Cardiac muscle cell (in vitro differentiated cells and primary cell): ENCODE results near the gene NTRK3. TPM values are rescaled to one million over a fixed set of nuclear protein-coding genes. Genes with fewer than 3 reads are reported as not detected.

Experiments
- DNase-seq, 2 donors: peaks; one replicate each; pipeline versions ENCODE4 v3.0.0 to v3.0.0-alpha.2; 2010 to 2017; ENCODE audit warnings: low read depth in 1 of 2, low spot score in 1 of 2
- H3K27ac ChIP-seq: fragments of 200-600 bp; sonication (generic); 2 replicates; pipeline ENCODE4 v1.5.1; 2016
- H3K27me3 ChIP-seq: fragments of 200-600 bp; sonication (generic); 2 replicates; pipeline ENCODE4 v1.6.0; 2016; ENCODE audit warnings: control low read depth
- H3K36me3 ChIP-seq: fragments of 200-600 bp; sonication (generic); 2 replicates; pipeline ENCODE4 v1.5.1; 2016; ENCODE audit warnings: control low read depth
- H3K4me1 ChIP-seq: fragments of 200-600 bp; sonication (generic); 2 replicates; pipeline ENCODE4 v1.8.1; 2017; ENCODE audit warnings: low read depth, mild to moderate bottlenecking, mixed run types
- H3K4me3 ChIP-seq: fragments of 200-600 bp; sonication (generic); 2 replicates; pipeline ENCODE4 v1.5.1; 2016; ENCODE audit warnings: mild to moderate bottlenecking
- H3K9me3 ChIP-seq: fragments of 200-600 bp; sonication (generic); 2 replicates; pipeline ENCODE4 v1.5.1; 2017; ENCODE audit warnings: low read depth, mild to moderate bottlenecking, control low read depth
- CTCF ChIP-seq: IDR thresholded peaks from 2 replicates; pipeline ENCODE4 v1.5.1; 2012; ENCODE audit warnings: low read depth, mild to moderate bottlenecking, low read length
- polyA plus RNA-seq: library from polyadenylated mRNA; unstranded; fragments of >200 nt; fragmentation: Nextera tagmentation; extraction: Ambion mirVana; gene quantifications from 2 replicates; pipeline ENCODE4 v1.2.1, GENCODE V29; 2016
- total RNA-seq: library from RNA; depleted of rRNA; stranded (reverse); fragments of >200 nt; gene quantifications from 2 replicates; pipeline ENCODE4 v1.2.3, GENCODE V29; 2016

The NTRK3 gene
- total and polyA plus RNA-seq, 2 experiments from 2014 or later, result 3.3 to 6.2 TPM

GRCh38 chr15:88234711-88235110 is 21.8 kb downstream of the NTRK3 start:
- Histone ChIP-seq H3K4me3 (no peak overlapping the region), H3K4me1 (no peaks in the 10 kb centered on the region), H3K9me3 (no peaks in the 10 kb centered on the region), H3K27ac (no peak overlapping the region), H3K27me3 (no peaks in the 10 kb centered on the region), H3K36me3 (no peaks in the 10 kb centered on the region)
- TF ChIP-seq CTCF, result no peak
- no peak for DNase-seq

- DNase-seq, result no peak
- Histone ChIP-seq H3K4me1 (no peaks in the 10 kb centered on the region), H3K27ac (no peak overlapping the region), H3K4me3 (no peak overlapping the region), H3K9me3 (no peaks in the 10 kb centered on the region), H3K36me3 (no peaks in the 10 kb centered on the region), H3K27me3 (no peaks in the 10 kb centered on the region)
- TF ChIP-seq CTCF, result no peak
Measured at GRCh38 chr15:88233921-88234320, 22.6 kb downstream of the NTRK3 start.

- TF ChIP-seq CTCF, result no peak
- H3K27ac ChIP-seq, result no peak overlapping the region
- DNase-seq, result no peak
- H3K9me3 ChIP-seq, result no peaks in the 10 kb centered on the region
- H3K36me3 ChIP-seq, result no peaks in the 10 kb centered on the region
- no peaks in the 10 kb centered on the region for H3K4me1 ChIP-seq
- H3K27me3 ChIP-seq, result no peaks in the 10 kb centered on the region
- H3K4me3 ChIP-seq, result no peak overlapping the region
Measured at GRCh38 chr15:88232771-88233201, 23.8 kb downstream of the NTRK3 start.

- TF ChIP-seq CTCF, result no peak
- no peak overlapping the region for H3K4me3 ChIP-seq
- H3K27ac ChIP-seq, result no peak overlapping the region
- H3K4me1 ChIP-seq, result no peaks in the 10 kb centered on the region
- no peak for DNase-seq
- no peaks in the 10 kb centered on the region for H3K27me3 ChIP-seq
- no peaks in the 10 kb centered on the region for H3K36me3 ChIP-seq
- H3K9me3 ChIP-seq, result no peaks in the 10 kb centered on the region
Measured at GRCh38 chr15:88231909-88232644, 24.5 kb downstream of the NTRK3 start.

- no peaks in the 10 kb centered on the region for H3K27me3 ChIP-seq
- no peak overlapping the region for H3K27ac ChIP-seq
- H3K9me3 ChIP-seq, result no peaks in the 10 kb centered on the region
- no peak for DNase-seq
- no peaks in the 10 kb centered on the region for H3K36me3 ChIP-seq
- no peaks in the 10 kb centered on the region for H3K4me1 ChIP-seq
- TF ChIP-seq CTCF, result no peak
- no peak overlapping the region for H3K4me3 ChIP-seq
Measured at GRCh38 chr15:88230823-88231222, 25.7 kb downstream of the NTRK3 start.

GRCh38 chr15:88225461-88225860 is 31.1 kb downstream of the NTRK3 start:
- H3K4me1 ChIP-seq, result no peaks in the 10 kb centered on the region
- no peaks in the 10 kb centered on the region for H3K36me3 ChIP-seq
- no peak for DNase-seq
- H3K27me3 ChIP-seq, result no peaks in the 10 kb centered on the region
- H3K9me3 ChIP-seq, result no peaks in the 10 kb centered on the region
- H3K27ac ChIP-seq, result no peak overlapping the region
- no peak for TF ChIP-seq CTCF
- no peak overlapping the region for H3K4me3 ChIP-seq
